ENCODE data around the gene LDLR. TPM values are rescaled to one million over a fixed set of nuclear protein-coding genes. Genes with fewer than 3 reads are reported as not detected.

The LDLR gene
- total RNA-seq, 1 donor from 2014 or later: 121 TPM

- H3K27me3 Mint-ChIP-seq (ENCODE audit: low read depth): no peaks in the 10 kb centered on the region
- H3K4me1 Mint-ChIP-seq (ENCODE audit: low read depth): peaks cover 46% of the 10 kb centered on the region
- no peak for TF ChIP-seq CTCF (IDR thresholded peaks at IDR 0.05)
- H3K9me3 Mint-ChIP-seq (ENCODE audit: low read depth): peaks cover 5% of the 10 kb centered on the region
- H3K36me3 Mint-ChIP-seq (ENCODE audit: low read depth): peaks cover 45% of the 10 kb centered on the region
- no peak for DNase-seq (ENCODE audit: low spot score)
- no peak overlapping the region for H3K4me3 Mint-ChIP-seq (ENCODE audit: unreplicated experiment)
- H3K27ac Mint-ChIP-seq (ENCODE audit: unreplicated experiment): no peak overlapping the region
Measured at GRCh38 chr19:11181488-11181887, 92.2 kb downstream of the LDLR start.

Small RNA genes lying within 50 kb of the gene (microRNA-seq; reads per million reads assigned to microRNA genes)
- gene MIR6886 (ENCODE audit: borderline number of aligned reads): not detected

Other genes starting within 250 kb of the LDLR start
- gene C19orf38, start 241.0 kb upstream of the LDLR start, total RNA-seq: 0.30 to 0.34 TPM in 2 of 3 replicates, not detected in the other
- gene CARM1, start 217.9 kb upstream of the LDLR start, total RNA-seq: 59.9 to 62.0 TPM (median 61.8 TPM) in 3 replicates
- 74.5 to 88.2 TPM (median 76.1 TPM) in 3 replicates for gene YIPF2, start 160.8 kb upstream of the LDLR start, total RNA-seq
- gene TIMM29, start 160.7 kb upstream of the LDLR start, total RNA-seq: 22.1 to 25.7 TPM (median 24.2 TPM) in 3 replicates
- 107 to 121 TPM (median 115 TPM) in 3 replicates for gene SMARCA4, start 128.4 kb upstream of the LDLR start, total RNA-seq
- 8.3 to 22.9 TPM (median 8.4 TPM) in 3 replicates for gene SPC24, start 66.3 kb downstream of the LDLR start, total RNA-seq
- 238 to 345 TPM (median 243 TPM) in 3 replicates for gene KANK2, start 108.1 kb downstream of the LDLR start, total RNA-seq
- gene ANGPTL8, start 150.2 kb downstream of the LDLR start, total RNA-seq: not detected in 3 replicates
- 40.7 to 46.0 TPM (median 44.4 TPM) in 3 replicates for gene DOCK6, start 173.1 kb downstream of the LDLR start, total RNA-seq
- not detected in 3 replicates for gene TSPAN16, start 206.7 kb downstream of the LDLR start, total RNA-seq

Data from chondrocyte (in vitro differentiated cells).